NOMO-1 (cell line): Measurements from ENCODE around the gene NXT1.

Source experiments
- DNase-seq, 2 experiments: peaks; one replicate each; lab custom pipeline; 2025; ENCODE audit not compliant: unreplicated experiment in 2 of 2; lab: John Stamatoyannopoulos, UW

The NXT1 gene

GRCh38 chr20:23386304-23387117, 35.9 kb downstream of the NXT1 start:
- DNase-seq, result no peak

GRCh38 chr20:23387118-23387443, 36.5 kb downstream of the NXT1 start:
- DNase-seq, result no peak

GRCh38 chr20:23390091-23390774, 39.6 kb downstream of the NXT1 start:
- DNase-seq, result no peak

- DNase-seq, result no peak
These were observed 41.2 kb downstream of the NXT1 start for GRCh38 chr20:23391707-23392310.

- no peak for DNase-seq
These were observed 43.6 kb downstream of the NXT1 start for GRCh38 chr20:23393996-23394775.

GRCh38 chr20:23396950-23397627, 46.5 kb downstream of the NXT1 start:
- DNase-seq, result no peak

- DNase-seq, result peak; percentile 1 to 43
These were observed 47.4 kb downstream of the NXT1 start for GRCh38 chr20:23397961-23398360.

- no peak for DNase-seq
These were observed 49.1 kb downstream of the NXT1 start for GRCh38 chr20:23399568-23400241.

- DNase-seq, result no peak
These were observed 50.5 kb downstream of the NXT1 start for GRCh38 chr20:23401051-23401450.

- no peak for DNase-seq
These were observed 53.2 kb downstream of the NXT1 start for GRCh38 chr20:23403751-23404150.

- no peak for DNase-seq
These were observed 53.6 kb downstream of the NXT1 start for GRCh38 chr20:23404196-23404595.
